ENCODE results near the gene STT3B.

The STT3B gene

GRCh38 chr3:31654998-31655397, 122.3 kb downstream of the STT3B start:
- DNase-seq = no peak

- no peak for DNase-seq
Measured at GRCh38 chr3:31659246-31659645, 126.5 kb downstream of the STT3B start.

GRCh38 chr3:31661286-31661685, 128.6 kb downstream of the STT3B start:
- DNase-seq = no peak

- no peak for DNase-seq
Measured at GRCh38 chr3:31661993-31662670, 129.4 kb downstream of the STT3B start.

- DNase-seq = no peak
Measured at GRCh38 chr3:31664031-31664430, 131.3 kb downstream of the STT3B start.

GRCh38 chr3:31667582-31667981, 134.9 kb downstream of the STT3B start:
- DNase-seq = no peak

GRCh38 chr3:31668242-31668641, 135.5 kb downstream of the STT3B start:
- no peak for DNase-seq

- peak in 1 of 2 donors; percentile 71 for DNase-seq
Measured at GRCh38 chr3:31670136-31670535, 137.4 kb downstream of the STT3B start.

- no peak for DNase-seq
Measured at GRCh38 chr3:31670722-31671121, 138.0 kb downstream of the STT3B start.

GRCh38 chr3:31671451-31671850, 138.7 kb downstream of the STT3B start:
- DNase-seq = no peak

GRCh38 chr3:31671976-31672375, 139.3 kb downstream of the STT3B start:
- DNase-seq = no peak

GRCh38 chr3:31673950-31674349, 141.2 kb downstream of the STT3B start:
- no peak for DNase-seq

GRCh38 chr3:31676556-31676955, 143.8 kb downstream of the STT3B start:
- no peak for DNase-seq

- no peak for DNase-seq
Measured at GRCh38 chr3:31680072-31680870, 147.5 kb downstream of the STT3B start.
